HepG2 (cell line): ENCODE measurements around the gene CBX2. TPM values are rescaled to one million over a fixed set of nuclear protein-coding genes. Genes with fewer than 3 reads are reported as not detected.
A peak's percentile ranks its signal among the peaks of the same experiment; 100 is the strongest.

Experiments
- ASH2L ChIP-seq: fragments of 300-600, 200-600 bp; sonication (generic); IDR thresholded peaks from 2 replicates; pipeline ENCODE4 v1.7.0; 2017; ENCODE audit warnings: low read depth, mild to moderate bottlenecking, moderate library complexity, mixed read lengths, low read length; ENCODE audit not compliant: insufficient read length
- BHLHE40 ChIP-seq: IDR thresholded peaks from 2 replicates; pipeline ENCODE4 v1.6.1; 2011; ENCODE audit warnings: low read length, improper control_type of control experiment
- CBX5 ChIP-seq: sonication (generic); formaldehyde crosslinking; IDR thresholded peaks from 2 replicates; pipeline ENCODE4 v1.4.0; 2020; ENCODE audit warnings: missing genetic modification reagents, borderline replicate concordance
- CC2D1A ChIP-seq: sonication (generic); formaldehyde crosslinking; IDR thresholded peaks from 2 replicates; pipeline ENCODE4 v1.8.1; 2023; ENCODE audit warnings: mild to moderate bottlenecking, missing genetic modification reagents
- ETV5 ChIP-seq: IDR thresholded peaks from 2 replicates; pipeline ENCODE4 v1.6.1; 2018; ENCODE audit warnings: missing biosample characterization, missing genetic modification reagents, inconsistent platforms, borderline replicate concordance
- GABPA ChIP-seq, 2 experiments: IDR thresholded peaks; 2 replicates each; pipeline ENCODE4 v1.6.1; 2011 to 2016; ENCODE audit warnings: low read depth in 2 of 2, low read length in 1 of 2, missing biosample characterization in 1 of 2, missing genetic modification characterization in 1 of 2
- MBD4 ChIP-seq: IDR thresholded peaks from 2 replicates; pipeline ENCODE4 v1.6.1; 2012; ENCODE audit warnings: low read length, inconsistent platforms, borderline replicate concordance
- MTF1 ChIP-seq: sonication (generic); formaldehyde crosslinking; IDR thresholded peaks from 2 replicates; pipeline ENCODE4 v1.5.0; 2020; ENCODE audit warnings: missing genetic modification reagents
- PCBP2 ChIP-seq: fragments of 200-400 bp; formaldehyde crosslinking; optimal IDR thresholded peaks from 2 replicates; pipeline ENCODE3; 2018; ENCODE audit warnings: low read length, low read depth; ENCODE audit not compliant: poor library complexity, severe bottlenecking
- RBM22 ChIP-seq: fragments of 200-400 bp; formaldehyde crosslinking; optimal IDR thresholded peaks from 2 replicates; pipeline ENCODE3; 2017; ENCODE audit warnings: mild to moderate bottlenecking, low read length, moderate library complexity
- REPIN1 ChIP-seq: sonication (generic); formaldehyde crosslinking; IDR thresholded peaks from 2 replicates; pipeline ENCODE4 v1.8.0; 2022; ENCODE audit warnings: missing genetic modification reagents, low read depth, mild to moderate bottlenecking, borderline replicate concordance
- RFX5 ChIP-seq: IDR thresholded peaks from 2 replicates; pipeline ENCODE4 v1.6.1; 2011; ENCODE audit warnings: low read depth, low read length, improper control_type of control experiment
- SP1 ChIP-seq, 2 experiments: fragments of 450-650 bp in 1 of 2; sonication (generic) in 1 of 2; formaldehyde crosslinking in 1 of 2; IDR thresholded peaks; 2 replicates each; pipeline versions ENCODE4 v1.4.0 to v1.6.1; 2016 to 2020; ENCODE audit warnings: missing genetic modification reagents in 1 of 2
- TARDBP ChIP-seq: sonication (generic); formaldehyde crosslinking; IDR thresholded peaks from 2 replicates; pipeline ENCODE4 v1.8.0; 2022; ENCODE audit warnings: mild to moderate bottlenecking, missing genetic modification reagents
- TEF ChIP-seq: sonication (generic); formaldehyde crosslinking; IDR thresholded peaks from 2 replicates; pipeline ENCODE4 v1.5.0; 2020; ENCODE audit warnings: missing genetic modification reagents
- ZBTB7B ChIP-seq: sonication (generic); formaldehyde crosslinking; IDR thresholded peaks from 2 replicates; pipeline ENCODE4 v1.4.0; 2020; ENCODE audit warnings: missing genetic modification reagents
- ZFP37 ChIP-seq: sonication (generic); formaldehyde crosslinking; IDR thresholded peaks from 2 replicates; pipeline ENCODE4 v1.4.0; 2020; ENCODE audit warnings: missing genetic modification reagents, borderline replicate concordance
- ZMYM4 ChIP-seq: sonication (generic); formaldehyde crosslinking; IDR thresholded peaks from 2 replicates; pipeline ENCODE4 v1.8.1; 2023; ENCODE audit warnings: mild to moderate bottlenecking, missing genetic modification reagents
- ZNF24 ChIP-seq: fragments of 450-650 bp; IDR thresholded peaks from 2 replicates; pipeline ENCODE4 v1.6.1; 2017; ENCODE audit warnings: antibody characterized with exemption, mild to moderate bottlenecking
- ZNF260 ChIP-seq: sonication (generic); formaldehyde crosslinking; IDR thresholded peaks from 2 replicates; pipeline ENCODE4 v1.4.0; 2020; ENCODE audit warnings: missing genetic modification reagents, low read depth, mild to moderate bottlenecking, borderline replicate concordance
- ZNF292 ChIP-seq: sonication (generic); formaldehyde crosslinking; IDR thresholded peaks from 2 replicates; pipeline ENCODE4 v1.8.1; 2022; ENCODE audit warnings: mild to moderate bottlenecking, low read depth, missing genetic modification reagents, borderline replicate concordance
- ZNF512B ChIP-seq: sonication (generic); formaldehyde crosslinking; IDR thresholded peaks from 2 replicates; pipeline ENCODE4 v1.5.1; 2020; ENCODE audit warnings: missing genetic modification reagents, mild to moderate bottlenecking, borderline replicate concordance
- ZNF746 ChIP-seq: sonication (generic); formaldehyde crosslinking; IDR thresholded peaks from 2 replicates; pipeline ENCODE4 v1.8.0; 2022; ENCODE audit warnings: mild to moderate bottlenecking, missing genetic modification reagents
- ZNF782 ChIP-seq: sonication (generic); formaldehyde crosslinking; IDR thresholded peaks from 2 replicates; pipeline ENCODE4 v1.4.0; 2020; ENCODE audit warnings: missing genetic modification reagents, mild to moderate bottlenecking, borderline replicate concordance
- ZNF879 ChIP-seq: sonication (generic); formaldehyde crosslinking; IDR thresholded peaks from 2 replicates; pipeline ENCODE4 v1.8.1; 2023; ENCODE audit warnings: missing genetic modification reagents
- polyA plus RNA-seq, 8 experiments: library from polyadenylated mRNA; depleted of rRNA in 3 of 8; stranded (reverse) in 7 of 8; unstranded in 1 of 8; fragments of >200 nt; fragmentation: Illumina TruSeq in 4 of 8; extraction: Trizol in 4 of 8; gene quantifications; 2 replicates each; pipeline versions ENCODE4 v1.2.1 to v1.2.3, GENCODE V29; 2011 to 2016; ENCODE audit warnings: low read depth in 4 of 8, missing spikeins in 1 of 8, mixed read lengths in 1 of 8; ENCODE audit not compliant: insufficient read depth in 1 of 8
- total RNA-seq, 5 experiments: library from RNA; depleted of rRNA; stranded (reverse); fragments of >200 nt; fragmentation: Illumina TruSeq; extraction: Trizol; gene quantifications; 2 replicates each; pipeline ENCODE4 v1.2.3, GENCODE V29; 2016; ENCODE audit warnings: low read depth in 1 of 5
- TF ChIP-seq, protein P1 (sequence below): sonication (generic); formaldehyde crosslinking; IDR thresholded peaks from 2 replicates; pipeline ENCODE4 v1.4.0; 2020; ENCODE audit warnings: mild to moderate bottlenecking, missing genetic modification reagents

CBX2 gene
- total and polyA plus RNA-seq, 2 of the 13 experiments (the other 11 are each of a cell fraction or from before 2014, with no cell fraction given), result 14.5 to 31.1 TPM

- 0 out of 2 replicates have a peak, but pooled peaks have one; percentile 48 for TF ChIP-seq ZNF512B (CRISPR knock-in tag)
- peak; percentile 1 for TF ChIP-seq ZNF746 (CRISPR knock-in tag)
- TF ChIP-seq SP1 (IDR thresholded peaks at IDR 0.05), result no peak
- no peak for TF ChIP-seq SP1 (CRISPR knock-in tag; IDR thresholded peaks at IDR 0.05)
- TF ChIP-seq RFX5, result 0 out of 2 replicates have a peak, but pooled peaks have one; percentile 5
- peak; percentile 53; the same call in 1 of the 2 replicates for TF ChIP-seq ZNF782 (CRISPR knock-in tag)
- TF ChIP-seq ZMYM4 (CRISPR knock-in tag), result peak; percentile 13; the same call in 1 of the 2 replicates
- peak; percentile 87 for TF ChIP-seq ZBTB7B (CRISPR knock-in tag)
- TF ChIP-seq ZNF292 (CRISPR knock-in tag), result 0 out of 2 replicates have a peak, but pooled peaks have one; percentile 45
- no peak for TF ChIP-seq ZNF879 (CRISPR knock-in tag)
- TF ChIP-seq ETV5 (CRISPR knock-in tag), result peak; percentile 50; the same call in 1 of the 2 replicates
- TF ChIP-seq CBX5 (CRISPR knock-in tag), result no peak
- no peak for TF ChIP-seq MTF1 (CRISPR knock-in tag)
- peak; percentile 53; the same call in 1 of the 2 replicates for TF ChIP-seq TEF (CRISPR knock-in tag)
- TF ChIP-seq ZNF24, result no peak
- TF ChIP-seq, protein P1, sequence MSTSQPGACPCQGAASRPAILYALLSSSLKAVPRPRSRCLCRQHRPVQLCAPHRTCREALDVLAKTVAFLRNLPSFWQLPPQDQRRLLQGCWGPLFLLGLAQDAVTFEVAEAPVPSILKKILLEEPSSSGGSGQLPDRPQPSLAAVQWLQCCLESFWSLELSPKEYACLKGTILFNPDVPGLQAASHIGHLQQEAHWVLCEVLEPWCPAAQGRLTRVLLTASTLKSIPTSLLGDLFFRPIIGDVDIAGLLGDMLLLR (CRISPR knock-in tag), result no peak; the same call in 1 of the 2 replicates
- no peak for TF ChIP-seq BHLHE40
- no peak for TF ChIP-seq CC2D1A
- TF ChIP-seq REPIN1 (CRISPR knock-in tag), result no peak; the same call in 1 of the 2 replicates
- peak; percentile 56 for TF ChIP-seq ASH2L
- TF ChIP-seq TARDBP (CRISPR knock-in tag), result 0 out of 2 replicates have a peak, but pooled peaks have one; percentile 29
- no peak for TF ChIP-seq ZNF260 (CRISPR knock-in tag)
- peak; percentile 76 for TF ChIP-seq RBM22
- TF ChIP-seq ZFP37 (CRISPR knock-in tag), result 0 out of 2 replicates have a peak, but pooled peaks have one; percentile 71
- TF ChIP-seq GABPA (IDR thresholded peaks at IDR 0.05; ENCODE audit: low read depth, low read length), result no peak
- no peak for TF ChIP-seq GABPA (CRISPR knock-in tag; IDR thresholded peaks at IDR 0.05; ENCODE audit: low read depth)
- TF ChIP-seq MBD4, result no peak
- TF ChIP-seq PCBP2, result no peak
Observed at GRCh38 chr17:79832218-79833109, 54.5 kb downstream of the CBX2 start (continued).
